Thoracic aorta (tissue), 2 donors: ENCODE results near the gene LRMDA. TPM values are rescaled to one million over a fixed set of nuclear protein-coding genes. Genes with fewer than 3 reads are reported as not detected.

Experiments used
- ATAC-seq: fragments of 150-250 bp; one replicate; pipeline ENCODE4 v1.8.0; 2017; ENCODE audit warnings: low read depth; ENCODE audit not compliant: insufficient number of reproducible peaks, low FRiP score
- DNase-seq: peaks from one replicate; pipeline ENCODE4 v3.0.0-alpha.2; 2020; ENCODE audit warnings: low spot score
- H3K27ac ChIP-seq, 2 donors: fragments of 200-600 bp; sonication (generic); 1 replicate in 1 of 2; 2 replicates in 1 of 2; pipeline ENCODE4 v1.5.1; 2016; ENCODE audit warnings: mild to moderate bottlenecking in 2 of 2, moderate library complexity in 2 of 2
- H3K27me3 ChIP-seq: fragments of 200-600 bp; sonication (generic); replicated peaks from 2 replicates; pipeline ENCODE4 v1.6.0; 2016; ENCODE audit warnings: mild to moderate bottlenecking; ENCODE audit not compliant: insufficient read depth
- H3K36me3 ChIP-seq: fragments of 200-600 bp; sonication (generic); one replicate; pipeline ENCODE4 v1.5.1; 2016
- H3K4me1 ChIP-seq, 2 donors: fragments of 200-600 bp; sonication (generic); 1 replicate in 1 of 2; 2 replicates in 1 of 2; pipeline versions ENCODE4 v1.5.1 to v1.6.0; 2016; ENCODE audit warnings: low read depth in 2 of 2, mild to moderate bottlenecking in 1 of 2; ENCODE audit not compliant: control insufficient read depth in 1 of 2
- H3K4me3 ChIP-seq: fragments of 200-600 bp; sonication (generic); 2 replicates; pipeline ENCODE4 v1.5.1; 2016; ENCODE audit warnings: mild to moderate bottlenecking
- H3K9me3 ChIP-seq: fragments of 200-600 bp; sonication (generic); 2 replicates; pipeline ENCODE4 v1.5.1; 2016
- total RNA-seq, 2 donors: library from RNA; depleted of rRNA; stranded (reverse); fragments of >200 nt; gene quantifications; one replicate each; pipeline versions ENCODE4 v1.1.0 to v1.2.3, GENCODE V29; 2016
- TF ChIP-seq, protein P1 (sequence below): fragments of 200-600 bp; sonication (generic); IDR thresholded peaks from one replicate; pipeline ENCODE4 v1.5.1; 2019; ENCODE audit warnings: antibody characterized with exemption

LRMDA gene
- total RNA-seq, 2 donors from 2014 or later, result 8.3 to 36.6 TPM

DNA sequence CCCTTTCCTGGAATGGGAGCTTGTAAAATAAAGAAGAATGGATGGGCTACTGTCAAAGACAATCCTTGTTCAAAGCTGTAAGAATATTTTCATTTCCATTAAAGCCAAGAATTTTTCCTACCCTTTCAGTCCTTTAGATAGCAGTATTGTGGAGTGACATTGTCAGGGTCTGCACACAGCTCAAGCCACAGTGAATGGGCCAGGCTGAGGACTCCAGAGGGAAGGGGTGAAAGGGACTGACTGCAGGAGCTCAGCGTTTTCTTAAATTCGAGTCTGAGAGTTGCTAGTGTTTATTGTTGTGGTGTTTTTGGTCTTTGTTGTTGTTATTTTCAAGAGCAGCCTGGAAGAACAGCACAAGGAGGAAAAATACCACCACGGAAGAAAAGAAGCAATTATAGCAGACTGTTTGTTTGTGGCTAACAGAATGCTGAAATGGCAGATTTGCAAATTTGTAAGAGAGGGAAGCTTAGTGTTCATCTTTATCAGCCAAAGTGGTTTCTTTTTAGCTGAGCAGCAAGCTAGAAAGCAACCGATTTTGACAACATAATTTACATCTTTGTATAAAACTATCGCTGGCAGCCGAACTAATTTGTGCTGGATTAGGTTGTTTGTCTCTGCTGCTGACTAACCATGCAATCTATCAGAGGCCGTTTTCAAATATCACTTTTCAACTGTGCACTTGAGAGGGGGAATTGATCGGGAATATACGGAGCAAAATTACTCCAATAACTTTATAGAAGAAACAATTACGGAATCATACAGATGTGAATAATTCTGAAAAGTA is 192.1 kb downstream of the LRMDA start:
- no peak overlapping the region for H3K4me3 ChIP-seq
- no peak overlapping the region for H3K27ac ChIP-seq
- TF ChIP-seq, protein P1, sequence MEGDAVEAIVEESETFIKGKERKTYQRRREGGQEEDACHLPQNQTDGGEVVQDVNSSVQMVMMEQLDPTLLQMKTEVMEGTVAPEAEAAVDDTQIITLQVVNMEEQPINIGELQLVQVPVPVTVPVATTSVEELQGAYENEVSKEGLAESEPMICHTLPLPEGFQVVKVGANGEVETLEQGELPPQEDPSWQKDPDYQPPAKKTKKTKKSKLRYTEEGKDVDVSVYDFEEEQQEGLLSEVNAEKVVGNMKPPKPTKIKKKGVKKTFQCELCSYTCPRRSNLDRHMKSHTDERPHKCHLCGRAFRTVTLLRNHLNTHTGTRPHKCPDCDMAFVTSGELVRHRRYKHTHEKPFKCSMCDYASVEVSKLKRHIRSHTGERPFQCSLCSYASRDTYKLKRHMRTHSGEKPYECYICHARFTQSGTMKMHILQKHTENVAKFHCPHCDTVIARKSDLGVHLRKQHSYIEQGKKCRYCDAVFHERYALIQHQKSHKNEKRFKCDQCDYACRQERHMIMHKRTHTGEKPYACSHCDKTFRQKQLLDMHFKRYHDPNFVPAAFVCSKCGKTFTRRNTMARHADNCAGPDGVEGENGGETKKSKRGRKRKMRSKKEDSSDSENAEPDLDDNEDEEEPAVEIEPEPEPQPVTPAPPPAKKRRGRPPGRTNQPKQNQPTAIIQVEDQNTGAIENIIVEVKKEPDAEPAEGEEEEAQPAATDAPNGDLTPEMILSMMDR, result no peak

DNA sequence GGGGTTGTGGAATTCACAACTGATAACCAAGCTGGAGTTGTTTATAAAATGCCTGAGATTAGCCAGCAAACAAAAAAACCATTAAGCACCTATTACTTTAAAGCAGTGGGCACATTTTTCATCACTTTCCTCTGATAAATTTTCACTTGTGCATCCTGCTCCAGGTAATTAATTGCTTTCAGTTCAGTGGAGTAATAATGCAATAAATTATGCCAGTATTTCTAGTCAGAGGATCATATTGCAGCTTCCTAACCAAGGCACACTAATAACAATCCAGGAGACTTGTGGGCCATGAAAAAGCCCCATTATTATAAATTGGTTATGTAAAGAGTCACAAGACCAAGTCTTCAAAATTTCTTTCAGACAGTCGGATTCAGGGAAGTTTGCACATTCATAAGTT is 193.2 kb downstream of the LRMDA start:
- no peak overlapping the region for H3K4me3 ChIP-seq
- no peaks in the 10 kb centered on the region for H3K36me3 ChIP-seq
- no peaks in the 10 kb centered on the region for H3K9me3 ChIP-seq
- no peaks in the 10 kb centered on the region for H3K27me3 ChIP-seq
- ATAC-seq (no peak), DNase-seq (no peak)
- H3K27ac ChIP-seq, result no peak overlapping the region
- peaks cover 6 to 9% of the 10 kb centered on the region in 2 donors for H3K4me1 ChIP-seq
- TF ChIP-seq, protein P1, result no peak

More for the DNA sequence above, 192.1 kb downstream of the LRMDA start:
- no peak for ATAC-seq
- DNase-seq, result no peak
- Histone ChIP-seq H3K27me3 (no peaks in the 10 kb centered on the region), H3K9me3 (no peaks in the 10 kb centered on the region), H3K36me3 (no peaks in the 10 kb centered on the region), H3K4me1 (peaks cover 6 to 9% of the 10 kb centered on the region in 2 donors)

DNA sequence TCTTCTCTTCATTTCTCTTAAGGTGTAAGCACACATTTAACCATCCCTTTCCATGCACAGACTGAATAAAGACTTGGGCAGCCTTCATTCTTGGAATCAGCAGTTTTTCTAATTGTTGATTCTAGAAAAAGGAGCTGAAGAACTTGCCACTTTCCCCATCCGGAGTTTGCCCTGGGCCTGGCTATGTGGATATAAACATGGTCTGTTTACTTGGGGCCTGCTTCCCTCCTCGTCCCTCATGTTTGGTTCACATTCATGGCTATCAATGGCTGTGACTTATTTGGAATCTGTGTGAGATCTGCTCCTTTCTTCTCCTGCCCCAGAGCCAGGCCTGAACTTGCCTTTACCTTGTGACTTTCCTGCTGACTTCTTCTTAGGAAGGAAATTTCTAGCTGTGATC is 199.3 kb downstream of the LRMDA start:
- Histone ChIP-seq H3K9me3 (no peaks in the 10 kb centered on the region), H3K27me3 (no peaks in the 10 kb centered on the region), H3K4me3 (no peak overlapping the region), H3K27ac (no peak overlapping the region), H3K4me1 (peaks cover 0 to 3% of the 10 kb centered on the region in 2 donors), H3K36me3 (no peaks in the 10 kb centered on the region)
- TF ChIP-seq, protein P1, result no peak
- DNase-seq (no peak), ATAC-seq (no peak)

DNA sequence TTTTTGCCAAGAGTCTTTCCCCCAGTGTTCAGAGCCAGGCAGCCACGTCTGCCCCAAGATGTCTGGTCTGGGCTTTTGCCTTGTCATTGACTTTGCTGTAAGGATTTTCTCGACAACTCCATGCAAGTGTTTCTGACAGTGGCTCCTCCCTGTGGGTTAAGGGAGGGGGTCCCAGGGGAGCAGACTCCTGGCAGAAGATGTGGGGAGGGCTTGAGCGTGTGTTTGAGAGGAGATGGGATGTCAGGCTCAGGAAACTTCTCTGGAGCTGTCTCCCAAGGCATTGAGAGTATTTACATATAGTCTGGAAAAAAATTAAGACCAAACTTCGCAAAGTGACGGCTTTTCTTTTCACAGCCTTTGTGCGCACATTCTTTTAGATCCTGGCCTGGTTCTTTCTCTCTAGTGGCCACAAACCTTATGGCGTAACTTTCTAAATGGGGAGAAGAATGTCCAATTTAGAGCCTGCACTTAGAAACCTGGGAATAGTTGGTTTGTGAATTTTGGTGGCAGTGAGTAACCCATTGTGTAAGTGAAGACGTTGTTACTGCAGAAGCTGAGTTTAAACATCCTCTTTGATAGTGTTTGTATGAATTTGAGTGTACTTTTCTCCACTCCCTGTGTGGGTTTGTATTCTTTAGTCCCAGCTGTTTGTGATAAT is 201.5 kb downstream of the LRMDA start:
- TF ChIP-seq, protein P1, result no peak
- no peak for ATAC-seq
- no peaks in the 10 kb centered on the region for H3K9me3 ChIP-seq
- no peak overlapping the region for H3K4me3 ChIP-seq
- no peaks in the 10 kb centered on the region for H3K36me3 ChIP-seq
- no peaks in the 10 kb centered on the region for H3K27me3 ChIP-seq
- DNase-seq, result no peak
- peak overlapping the region in 1 of 2 donors; percentile 43 for H3K27ac ChIP-seq
- peaks cover 0 to 3% of the 10 kb centered on the region in 2 donors for H3K4me1 ChIP-seq

DNA sequence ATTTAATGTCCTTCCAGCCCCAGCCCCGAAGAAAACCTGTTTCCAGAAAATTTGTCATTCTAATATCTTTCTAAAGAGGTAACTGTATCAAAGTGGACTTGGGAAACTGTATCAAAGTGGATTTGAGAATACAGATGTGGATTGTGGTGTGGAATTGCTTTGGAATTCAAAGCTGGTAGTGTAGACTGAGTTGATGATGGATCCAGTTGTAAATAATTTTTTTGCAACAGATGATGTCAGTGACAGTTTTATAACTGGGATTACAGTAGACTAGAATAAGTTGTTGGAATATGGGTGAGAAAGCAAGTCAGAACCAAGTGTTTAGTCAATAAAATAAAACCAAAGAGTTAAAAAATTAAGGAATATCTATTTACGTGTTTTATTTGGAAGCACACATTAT is 202.1 kb downstream of the LRMDA start:
- ATAC-seq, result no peak
- no peaks in the 10 kb centered on the region for H3K27me3 ChIP-seq
- TF ChIP-seq, protein P1, result no peak
- no peak overlapping the region for H3K4me3 ChIP-seq
- no peaks in the 10 kb centered on the region for H3K36me3 ChIP-seq
- peaks cover 0 to 3% of the 10 kb centered on the region in 2 donors for H3K4me1 ChIP-seq
- H3K27ac ChIP-seq, result peak overlapping the region in 1 of 2 donors; percentile 43
- no peaks in the 10 kb centered on the region for H3K9me3 ChIP-seq
- DNase-seq, result no peak
